PFSK-1 (cell line): ENCODE measurements around the gene CEP170.

Experiments used
- FOXP2 ChIP-seq: optimal IDR thresholded peaks from 2 replicates; pipeline ENCODE3; 2011; ENCODE audit warnings: borderline replicate concordance, control low read depth, inconsistent platforms; ENCODE audit not compliant: insufficient read depth; ENCODE audit errors: extremely low read length, extremely low read depth
- POLR2AphosphoS5 ChIP-seq: IDR thresholded peaks from 2 replicates; pipeline ENCODE4 v1.6.1; 2012; ENCODE audit warnings: low read depth, mild to moderate bottlenecking, control low read depth, low read length, moderate library complexity
- REST ChIP-seq, 2 experiments: IDR thresholded peaks; 2 replicates each; pipeline versions ENCODE4 v1.6.1 to v1.8.0; 2011 to 2012; ENCODE audit warnings: low read depth in 2 of 2, low read length in 2 of 2, control low read depth in 1 of 2, inconsistent platforms in 1 of 2, mild to moderate bottlenecking in 1 of 2, moderate library complexity in 1 of 2; ENCODE audit not compliant: insufficient read depth in 1 of 2
- SIN3A ChIP-seq: IDR thresholded peaks from 2 replicates; pipeline ENCODE4 v1.6.1; 2012; ENCODE audit warnings: mild to moderate bottlenecking, low read length, moderate library complexity, borderline replicate concordance; ENCODE audit not compliant: insufficient read depth
- TAF1 ChIP-seq: IDR thresholded peaks from 2 replicates; pipeline ENCODE4 v1.6.1; 2012; ENCODE audit warnings: low read length, control low read depth, borderline replicate concordance; ENCODE audit not compliant: insufficient read depth

The CEP170 gene

DNA sequence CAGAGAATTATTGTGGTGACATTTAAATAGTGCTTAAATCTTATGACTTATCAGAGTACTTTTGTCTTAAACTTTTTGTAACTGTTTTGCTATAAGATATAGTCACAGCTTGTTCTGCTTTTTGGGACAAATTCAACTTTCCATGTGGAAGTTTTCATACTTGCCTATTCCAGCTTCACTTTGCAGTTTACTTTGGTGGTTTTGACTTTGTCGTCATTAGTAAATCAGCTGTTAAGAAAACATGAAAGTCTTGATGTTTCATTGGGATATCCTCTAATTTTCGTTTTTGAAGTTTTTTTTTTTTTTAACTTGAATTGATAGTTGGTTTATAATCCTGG lies 32.0 kb upstream of the CEP170 start:
- TF ChIP-seq REST (IDR thresholded peaks at IDR 0.05; ENCODE audit: insufficient read depth in 1 of 2, low read depth in 2 of 2, low read length in 2 of 2) (no peak), FOXP2 (no peak), TAF1 (no peak), SIN3A (no peak)

DNA sequence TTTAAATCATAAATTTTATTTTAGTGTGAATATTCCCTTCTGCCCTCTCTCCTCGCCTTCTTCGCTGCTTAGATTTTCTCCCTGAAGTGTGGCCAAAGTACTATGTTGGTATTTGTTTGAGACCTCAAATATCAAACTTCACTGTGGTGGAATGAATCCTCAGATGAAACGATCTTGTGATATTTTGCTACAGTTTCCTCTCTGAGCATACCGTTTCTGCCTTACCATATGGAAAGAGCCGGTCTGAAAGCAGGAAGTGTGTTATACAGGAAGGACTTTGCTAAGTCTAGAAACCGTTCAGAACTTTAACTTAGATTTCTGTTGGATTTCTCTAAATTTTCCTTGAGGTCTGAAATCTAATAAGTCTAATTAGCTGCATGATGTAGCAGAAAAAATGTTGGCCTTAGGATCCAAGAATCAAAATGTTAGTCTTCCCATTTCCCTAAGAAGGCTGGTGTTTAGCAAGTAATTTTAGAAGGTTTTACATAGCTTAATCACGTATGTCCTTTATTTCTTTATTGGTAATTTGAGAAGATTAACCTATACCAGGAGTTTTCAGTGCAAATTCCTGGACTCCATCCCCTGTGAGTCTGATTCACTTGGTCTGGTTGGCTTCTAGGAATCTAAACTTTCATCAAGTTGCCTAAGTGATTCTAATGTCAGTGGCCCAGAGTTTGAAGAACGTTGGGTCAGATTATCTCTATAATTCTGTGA lies 31.5 kb upstream of the CEP170 start:
- TF ChIP-seq SIN3A = no peak
- no peak for TF ChIP-seq REST (IDR thresholded peaks at IDR 0.05; ENCODE audit: insufficient read depth in 1 of 2, low read depth in 2 of 2, low read length in 2 of 2)
- TF ChIP-seq FOXP2 = no peak
- no peak for TF ChIP-seq POLR2AphosphoS5
- no peak for TF ChIP-seq TAF1

DNA sequence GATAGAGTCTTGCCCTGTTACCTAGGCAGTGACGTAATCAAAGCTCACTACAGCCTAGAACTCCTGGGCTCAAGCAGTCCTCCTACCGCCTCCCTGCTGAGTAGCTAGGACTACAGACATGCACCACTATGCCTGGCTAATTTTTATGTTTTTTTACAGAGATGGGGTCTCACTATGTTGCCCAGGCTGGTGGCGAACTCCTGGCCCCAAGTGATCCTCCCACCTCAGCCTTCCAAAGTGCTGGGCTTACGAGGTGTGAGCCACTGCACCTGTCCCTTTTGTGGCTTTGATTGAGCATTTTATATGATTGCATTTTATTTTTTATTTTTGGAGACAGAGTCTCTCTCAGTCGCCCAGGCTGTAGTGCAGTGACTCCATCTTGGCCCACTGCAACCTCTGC lies 26.6 kb upstream of the CEP170 start:
- TF ChIP-seq REST (IDR thresholded peaks at IDR 0.05; ENCODE audit: insufficient read depth in 1 of 2, low read depth in 2 of 2, low read length in 2 of 2) (no peak), FOXP2 (no peak), TAF1 (no peak), POLR2AphosphoS5 (no peak), SIN3A (no peak)

DNA sequence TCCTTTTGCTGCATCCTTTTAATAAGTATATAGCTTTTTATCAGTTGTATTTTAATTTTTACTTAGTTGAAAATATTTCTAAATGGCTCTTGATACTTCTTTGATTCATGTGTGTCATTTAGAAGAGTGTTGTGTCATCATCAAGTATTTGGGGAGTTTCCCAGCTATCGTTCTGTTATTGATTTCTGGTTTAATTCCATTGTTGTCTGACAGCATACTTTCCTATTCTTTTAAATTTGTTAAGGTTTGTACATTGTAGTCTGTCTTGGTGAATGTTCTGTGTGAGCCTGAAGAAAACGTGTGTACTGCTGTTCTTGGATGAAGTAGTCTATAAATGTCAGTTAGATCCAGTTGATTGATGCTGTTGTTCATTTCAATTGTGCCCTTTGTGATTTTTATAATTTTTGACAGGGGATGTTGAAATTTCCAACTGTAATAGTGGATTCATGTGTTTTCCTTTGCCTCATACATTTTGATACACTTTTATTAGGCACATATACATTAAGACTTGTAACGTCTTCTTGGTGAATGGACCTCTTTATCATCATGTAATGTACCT lies 25.6 kb upstream of the CEP170 start:
- TF ChIP-seq POLR2AphosphoS5 (no peak), REST (IDR thresholded peaks at IDR 0.05; ENCODE audit: insufficient read depth in 1 of 2, low read depth in 2 of 2, low read length in 2 of 2) (no peak), FOXP2 (no peak), SIN3A (no peak), TAF1 (no peak)

GRCh38 chr1:243275316-243275715 lies 20.2 kb upstream of the CEP170 start:
- TF ChIP-seq TAF1 (no peak), FOXP2 (no peak), SIN3A (no peak), REST (IDR thresholded peaks at IDR 0.05; ENCODE audit: insufficient read depth in 1 of 2, low read depth in 2 of 2, low read length in 2 of 2) (no peak), POLR2AphosphoS5 (no peak)
